ENCODE data around the gene NAPEPLD. TPM values are rescaled to one million over a fixed set of nuclear protein-coding genes. Genes with fewer than 3 reads are reported as not detected.
A peak's percentile ranks its signal among the peaks of the same experiment; 100 is the strongest.

NAPEPLD gene
- total RNA-seq, 1 experiment from 2014 or later, result 7.5 TPM

DNA sequence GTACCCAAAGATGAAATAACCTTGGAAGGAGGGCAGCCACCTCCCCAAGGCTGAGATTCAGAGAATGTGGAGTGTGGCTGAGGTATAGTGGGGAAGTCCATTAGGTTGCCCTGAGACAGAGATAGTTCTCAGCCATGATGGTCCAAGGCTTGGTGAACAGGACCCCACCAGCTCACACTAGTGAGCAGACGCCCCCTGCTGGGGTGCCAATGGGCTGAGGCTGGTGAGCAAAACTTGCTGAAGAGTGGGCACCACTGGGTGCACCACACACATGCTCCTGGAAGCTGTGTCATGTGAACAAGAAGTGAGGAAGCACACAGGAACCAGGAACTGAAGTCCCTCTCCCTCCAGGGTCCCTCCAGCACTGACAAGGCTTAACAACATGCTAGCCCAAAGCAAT lies 83.2 kb downstream of the NAPEPLD start (continued):
- TF ChIP-seq ARID4B (CRISPR knock-in tag; IDR thresholded peaks at IDR 0.05; ENCODE audit: borderline replicate concordance) (no peak), RELA (CRISPR knock-in tag; IDR thresholded peaks at IDR 0.05; ENCODE audit: borderline replicate concordance) (no peak), ESRRA (CRISPR knock-in tag; IDR thresholded peaks at IDR 0.05; ENCODE audit: borderline replicate concordance) (no peak)
- TF ChIP-seq, protein P1, sequence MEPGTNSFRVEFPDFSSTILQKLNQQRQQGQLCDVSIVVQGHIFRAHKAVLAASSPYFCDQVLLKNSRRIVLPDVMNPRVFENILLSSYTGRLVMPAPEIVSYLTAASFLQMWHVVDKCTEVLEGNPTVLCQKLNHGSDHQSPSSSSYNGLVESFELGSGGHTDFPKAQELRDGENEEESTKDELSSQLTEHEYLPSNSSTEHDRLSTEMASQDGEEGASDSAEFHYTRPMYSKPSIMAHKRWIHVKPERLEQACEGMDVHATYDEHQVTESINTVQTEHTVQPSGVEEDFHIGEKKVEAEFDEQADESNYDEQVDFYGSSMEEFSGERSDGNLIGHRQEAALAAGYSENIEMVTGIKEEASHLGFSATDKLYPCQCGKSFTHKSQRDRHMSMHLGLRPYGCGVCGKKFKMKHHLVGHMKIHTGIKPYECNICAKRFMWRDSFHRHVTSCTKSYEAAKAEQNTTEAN (CRISPR knock-in tag; IDR thresholded peaks at IDR 0.05), result no peak

- H3K4me3 Mint-ChIP-seq, result no peak overlapping the region
- no peak overlapping the region for H3K27ac Mint-ChIP-seq
- ChIA-PET POLR2A (no interaction called here), CTCF (no interaction called here)
- peak; percentile 66 for ATAC-seq
- DNase-seq (ENCODE audit: low spot score), result no peak
- H3K9me3 Mint-ChIP-seq, result peaks cover 18% of the 10 kb centered on the region
- H3K27me3 Mint-ChIP-seq (ENCODE audit: low read depth), result peaks cover 3% of the 10 kb centered on the region; the same call in 1 of the 2 replicates
- no peak for TF ChIP-seq TCF7 (CRISPR knock-in tag; IDR thresholded peaks at IDR 0.05; ENCODE audit: low read depth)
- TF ChIP-seq NR2C2 (CRISPR knock-in tag; IDR thresholded peaks at IDR 0.05), result no peak
- no peak for TF ChIP-seq ZNF232 (CRISPR knock-in tag; IDR thresholded peaks at IDR 0.05)
- peaks cover 11% of the 10 kb centered on the region for H3K36me3 Mint-ChIP-seq
- peaks cover 7% of the 10 kb centered on the region; the same call in 1 of the 2 replicates for H3K4me1 Mint-ChIP-seq
Measured at GRCh38 chr7:103063895-103064294, 85.0 kb downstream of the NAPEPLD start.

- Mint-ChIP-seq H3K4me3 (no peak overlapping the region), H3K27me3 (ENCODE audit: low read depth) (no peaks in the 10 kb centered on the region), H3K36me3 (peaks cover 2% of the 10 kb centered on the region), H3K27ac (no peak overlapping the region), H3K4me1 (peaks cover 7% of the 10 kb centered on the region; the same call in 1 of the 2 replicates), H3K9me3 (no peaks in the 10 kb centered on the region)
- CTCF ChIA-PET, result no interaction called here
- DNase-seq (ENCODE audit: low spot score) (no peak), ATAC-seq (no peak)
- POLR2A ChIA-PET, result no interaction called here
- TF ChIP-seq, protein P2, sequence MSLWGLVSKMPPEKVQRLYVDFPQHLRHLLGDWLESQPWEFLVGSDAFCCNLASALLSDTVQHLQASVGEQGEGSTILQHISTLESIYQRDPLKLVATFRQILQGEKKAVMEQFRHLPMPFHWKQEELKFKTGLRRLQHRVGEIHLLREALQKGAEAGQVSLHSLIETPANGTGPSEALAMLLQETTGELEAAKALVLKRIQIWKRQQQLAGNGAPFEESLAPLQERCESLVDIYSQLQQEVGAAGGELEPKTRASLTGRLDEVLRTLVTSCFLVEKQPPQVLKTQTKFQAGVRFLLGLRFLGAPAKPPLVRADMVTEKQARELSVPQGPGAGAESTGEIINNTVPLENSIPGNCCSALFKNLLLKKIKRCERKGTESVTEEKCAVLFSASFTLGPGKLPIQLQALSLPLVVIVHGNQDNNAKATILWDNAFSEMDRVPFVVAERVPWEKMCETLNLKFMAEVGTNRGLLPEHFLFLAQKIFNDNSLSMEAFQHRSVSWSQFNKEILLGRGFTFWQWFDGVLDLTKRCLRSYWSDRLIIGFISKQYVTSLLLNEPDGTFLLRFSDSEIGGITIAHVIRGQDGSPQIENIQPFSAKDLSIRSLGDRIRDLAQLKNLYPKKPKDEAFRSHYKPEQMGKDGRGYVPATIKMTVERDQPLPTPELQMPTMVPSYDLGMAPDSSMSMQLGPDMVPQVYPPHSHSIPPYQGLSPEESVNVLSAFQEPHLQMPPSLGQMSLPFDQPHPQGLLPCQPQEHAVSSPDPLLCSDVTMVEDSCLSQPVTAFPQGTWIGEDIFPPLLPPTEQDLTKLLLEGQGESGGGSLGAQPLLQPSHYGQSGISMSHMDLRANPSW (CRISPR knock-in tag; conservative IDR thresholded peaks at IDR 0.05; ENCODE audit: low read depth), result no peak
- TF ChIP-seq KAT7 (CRISPR knock-in tag; IDR thresholded peaks at IDR 0.05; ENCODE audit: borderline replicate concordance) (no peak), ZNF396 (CRISPR knock-in tag; IDR thresholded peaks at IDR 0.05; ENCODE audit: borderline replicate concordance) (no peak), ZNF317 (CRISPR knock-in tag; IDR thresholded peaks at IDR 0.05; ENCODE audit: borderline replicate concordance, low read depth) (no peak), ZNF671 (CRISPR knock-in tag; IDR thresholded peaks at IDR 0.05) (no peak), JUN (CRISPR knock-in tag; IDR thresholded peaks at IDR 0.05) (no peak), MAX (CRISPR knock-in tag; IDR thresholded peaks at IDR 0.05) (no peak), IRF2 (CRISPR knock-in tag; IDR thresholded peaks at IDR 0.05; ENCODE audit: borderline replicate concordance, low read depth) (no peak), FOXP1 (CRISPR knock-in tag; IDR thresholded peaks at IDR 0.05; ENCODE audit: borderline replicate concordance) (no peak), TEAD1 (CRISPR knock-in tag; IDR thresholded peaks at IDR 0.05) (no peak), ZNF281 (CRISPR knock-in tag; IDR thresholded peaks at IDR 0.05) (no peak)
- TF ChIP-seq, protein P3, sequence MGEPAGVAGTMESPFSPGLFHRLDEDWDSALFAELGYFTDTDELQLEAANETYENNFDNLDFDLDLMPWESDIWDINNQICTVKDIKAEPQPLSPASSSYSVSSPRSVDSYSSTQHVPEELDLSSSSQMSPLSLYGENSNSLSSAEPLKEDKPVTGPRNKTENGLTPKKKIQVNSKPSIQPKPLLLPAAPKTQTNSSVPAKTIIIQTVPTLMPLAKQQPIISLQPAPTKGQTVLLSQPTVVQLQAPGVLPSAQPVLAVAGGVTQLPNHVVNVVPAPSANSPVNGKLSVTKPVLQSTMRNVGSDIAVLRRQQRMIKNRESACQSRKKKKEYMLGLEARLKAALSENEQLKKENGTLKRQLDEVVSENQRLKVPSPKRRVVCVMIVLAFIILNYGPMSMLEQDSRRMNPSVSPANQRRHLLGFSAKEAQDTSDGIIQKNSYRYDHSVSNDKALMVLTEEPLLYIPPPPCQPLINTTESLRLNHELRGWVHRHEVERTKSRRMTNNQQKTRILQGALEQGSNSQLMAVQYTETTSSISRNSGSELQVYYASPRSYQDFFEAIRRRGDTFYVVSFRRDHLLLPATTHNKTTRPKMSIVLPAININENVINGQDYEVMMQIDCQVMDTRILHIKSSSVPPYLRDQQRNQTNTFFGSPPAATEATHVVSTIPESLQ (CRISPR knock-in tag; IDR thresholded peaks at IDR 0.05), result no peak
Measured at GRCh38 chr7:103059471-103059870, 89.4 kb downstream of the NAPEPLD start.
